Esophagus muscularis mucosa (tissue), 4 donors: ENCODE data around the gene AMER1.

Experiments used
- CTCF ChIP-seq, 3 experiments: fragments of 200-600 bp in 2 of 3; fragments of 450-650 bp in 1 of 3; sonication (generic) in 2 of 3; IDR thresholded peaks; one replicate each; pipeline ENCODE4 v1.5.1; 2017 to 2019; ENCODE audit warnings: antibody characterized with exemption in 3 of 3, mild to moderate bottlenecking in 2 of 3, moderate library complexity in 1 of 3
- EP300 ChIP-seq: sonication (generic); formaldehyde crosslinking; IDR thresholded peaks from one replicate; pipeline ENCODE4 v1.6.1; 2017; ENCODE audit warnings: antibody characterized with exemption
- POLR2A ChIP-seq: fragments of 450-650 bp; IDR thresholded peaks from one replicate; pipeline ENCODE4 v1.6.1; 2017; ENCODE audit warnings: antibody characterized with exemption, moderate library complexity, mild to moderate bottlenecking, low read depth

GRCh38 chrX:64188901-64189300 lies 16.6 kb downstream of the AMER1 start:
- TF ChIP-seq POLR2A (no peak), CTCF (IDR thresholded peaks at IDR 0.05) (no peak), EP300 (no peak)
